Tibial nerve (tissue), 3 donors: Measurements from ENCODE around the gene PTGR3.

ENCODE experiments used
- CTCF ChIP-seq, 5 experiments: fragments of 200-600 bp in 3 of 5; fragments of 450-650 bp in 2 of 5; sonication (generic) in 3 of 5; IDR thresholded peaks; one replicate each; pipeline ENCODE4 v1.5.1; 2016 to 2019; ENCODE audit warnings: antibody characterized with exemption in 5 of 5, mild to moderate bottlenecking in 3 of 5, moderate library complexity in 2 of 5
- POLR2A ChIP-seq, 2 donors: fragments of 450-650 bp; IDR thresholded peaks; one replicate each; pipeline ENCODE4 v1.6.1; 2017; ENCODE audit warnings: antibody characterized with exemption in 2 of 2, mild to moderate bottlenecking in 2 of 2, moderate library complexity in 2 of 2

GRCh38 chr18:75207310-75208154 is 1.4 kb downstream of the PTGR3 start:
- TF ChIP-seq CTCF (IDR thresholded peaks at IDR 0.05) = no peak
- no peak for TF ChIP-seq POLR2A (IDR thresholded peaks at IDR 0.05)
